HG02571 (cell line): ENCODE data around the gene CPT2.

Experiments used
- ATAC-seq: cut with Tn5 transposase; IDR thresholded peaks from one replicate; pipeline ENCODE4 v1.9.1; 2021; ENCODE audit warnings: mild to moderate bottlenecking, moderate library complexity; ENCODE audit not compliant: unreplicated experiment

CPT2 gene

GRCh38 chr1:53260631-53261247 is 64.1 kb downstream of the CPT2 start:
- ATAC-seq, result no peak

- no peak for ATAC-seq
These were observed 65.4 kb downstream of the CPT2 start for GRCh38 chr1:53262000-53262399.
